EL (cell line): ENCODE data around the gene COL13A1.
A peak's percentile ranks its signal among the peaks of the same experiment; 100 is the strongest.

ENCODE experiments used
- DNase-seq: peaks from one replicate; pipeline ENCODE4 v3.0.0-alpha.2; 2016

Gene COL13A1

GRCh38 chr10:69914398-69915214 is 112.9 kb downstream of the COL13A1 start:
- DNase-seq, result peak; percentile 65

GRCh38 chr10:69915215-69915560 is 113.5 kb downstream of the COL13A1 start:
- DNase-seq, result no peak

- DNase-seq, result no peak
These were observed 114.4 kb downstream of the COL13A1 start for GRCh38 chr10:69916118-69916517.

GRCh38 chr10:69918036-69918435 is 116.3 kb downstream of the COL13A1 start:
- DNase-seq, result no peak

GRCh38 chr10:69919250-69919649 is 117.5 kb downstream of the COL13A1 start:
- no peak for DNase-seq

GRCh38 chr10:69925111-69925510 is 123.4 kb downstream of the COL13A1 start:
- no peak for DNase-seq

- no peak for DNase-seq
These were observed 126.6 kb downstream of the COL13A1 start for GRCh38 chr10:69928339-69928738.

- DNase-seq, result no peak
These were observed 127.9 kb downstream of the COL13A1 start for GRCh38 chr10:69929575-69929974.

GRCh38 chr10:69934768-69935167 is 133.1 kb downstream of the COL13A1 start:
- DNase-seq, result no peak

GRCh38 chr10:69936091-69936490 is 134.4 kb downstream of the COL13A1 start:
- DNase-seq, result peak; percentile 11

- no peak for DNase-seq
These were observed 136.9 kb downstream of the COL13A1 start for GRCh38 chr10:69938541-69938991.

GRCh38 chr10:69939061-69939460 is 137.4 kb downstream of the COL13A1 start:
- DNase-seq, result no peak

- no peak for DNase-seq
These were observed 137.8 kb downstream of the COL13A1 start for GRCh38 chr10:69939481-69939880.

GRCh38 chr10:69941730-69942129 is 140.0 kb downstream of the COL13A1 start:
- DNase-seq, result no peak

GRCh38 chr10:69943292-69943820 is 141.7 kb downstream of the COL13A1 start:
- DNase-seq, result no peak

GRCh38 chr10:69944761-69945160 is 143.1 kb downstream of the COL13A1 start:
- no peak for DNase-seq

- DNase-seq, result no peak
These were observed 146.6 kb downstream of the COL13A1 start for GRCh38 chr10:69948261-69948660.

GRCh38 chr10:69949770-69950169 is 148.1 kb downstream of the COL13A1 start:
- no peak for DNase-seq

- DNase-seq, result no peak
These were observed 150.0 kb downstream of the COL13A1 start for GRCh38 chr10:69951658-69952057.

GRCh38 chr10:69952069-69952800 is 150.5 kb downstream of the COL13A1 start:
- DNase-seq, result no peak

GRCh38 chr10:69952821-69953221 is 151.1 kb downstream of the COL13A1 start:
- DNase-seq, result no peak

GRCh38 chr10:69953851-69954250 is 152.1 kb downstream of the COL13A1 start:
- no peak for DNase-seq

GRCh38 chr10:69955211-69955805 is 153.6 kb downstream of the COL13A1 start:
- DNase-seq, result no peak
